Esophagus muscularis mucosa (tissue), 4 donors: ENCODE measurements around the gene ABCC4.

Source experiments
- CTCF ChIP-seq, 3 experiments: fragments of 200-600 bp in 2 of 3; fragments of 450-650 bp in 1 of 3; sonication (generic) in 2 of 3; IDR thresholded peaks; one replicate each; pipeline ENCODE4 v1.5.1; 2017 to 2019; ENCODE audit warnings: antibody characterized with exemption in 3 of 3, mild to moderate bottlenecking in 2 of 3, moderate library complexity in 1 of 3
- EP300 ChIP-seq: sonication (generic); formaldehyde crosslinking; IDR thresholded peaks from one replicate; pipeline ENCODE4 v1.6.1; 2017; ENCODE audit warnings: antibody characterized with exemption
- POLR2AphosphoS5 ChIP-seq, 2 donors: sonication (generic); formaldehyde crosslinking; IDR thresholded peaks; one replicate each; pipeline ENCODE4 v1.6.1; 2017; ENCODE audit warnings: antibody characterized with exemption in 2 of 2

DNA sequence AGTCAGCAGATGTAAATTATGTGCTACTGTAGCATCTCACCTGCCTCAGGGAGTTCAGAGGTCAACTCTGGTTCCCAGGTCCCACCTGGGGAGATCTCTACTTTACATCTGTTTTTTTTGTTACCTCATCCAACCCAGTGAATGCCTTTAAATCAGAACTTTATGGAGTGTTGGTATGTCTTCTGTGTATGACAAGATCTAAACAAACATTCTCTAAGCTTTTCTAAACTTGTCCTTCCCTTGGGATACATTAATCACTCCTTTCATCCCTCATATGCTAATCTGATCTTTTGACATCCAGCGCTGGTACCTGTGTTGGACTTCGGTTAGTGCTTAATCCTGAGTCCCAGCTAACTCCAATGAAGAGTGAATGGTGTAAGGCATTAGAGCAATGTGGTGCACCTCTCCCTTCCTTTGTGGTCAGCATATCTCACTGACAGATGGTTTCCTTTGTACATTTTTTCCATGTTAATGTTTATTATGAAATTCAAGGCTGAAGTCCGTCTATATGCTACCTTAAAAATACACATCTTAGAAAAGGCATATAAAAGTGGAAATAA is 213.4 kb downstream of the ABCC4 start:
- no peak for TF ChIP-seq EP300
- no peak for TF ChIP-seq POLR2AphosphoS5 (IDR thresholded peaks at IDR 0.05)
- TF ChIP-seq CTCF (IDR thresholded peaks at IDR 0.05): no peak
